Natural killer cell treated with Interleukin-12 subunit alpha and Interleukin-12 subunit beta and Interleukin-15 and Interleukin-18, amount 100 ng/mL, for 72 hours (primary cell): ENCODE measurements around the gene ZACN. TPM values are rescaled to one million over a fixed set of nuclear protein-coding genes. Genes with fewer than 3 reads are reported as not detected.

Experiments used
- ATAC-seq, 2 donors: fragments of 150-1000 bp; cut with Tn5 transposase in 1 of 2; sonication (Bioruptor Pico), chemical (Tn5 transposase) in 1 of 2; 2 replicates each; pipeline ENCODE4 v1.10.0; 2021
- DNase-seq: peaks from one replicate; pipeline ENCODE4 v3.0.0; 2022; ENCODE audit warnings: low spot score
- H3K27ac Mint-ChIP-seq, 2 donors: 1 replicate in 1 of 2; 2 replicates in 1 of 2; pipeline ENCODE4 v1.8.0; 2022; ENCODE audit warnings: mixed read lengths in 2 of 2, mild to moderate bottlenecking in 1 of 2, moderate library complexity in 1 of 2
- H3K27me3 Mint-ChIP-seq, 2 donors: 1 replicate in 1 of 2; 2 replicates in 1 of 2; pipeline ENCODE4 v1.8.0; 2022; ENCODE audit warnings: mixed read lengths in 2 of 2
- H3K36me3 Mint-ChIP-seq: one replicate; pipeline ENCODE4 v1.8.0; 2022; ENCODE audit warnings: mixed read lengths
- H3K4me1 Mint-ChIP-seq, 2 donors: 1 replicate in 1 of 2; 2 replicates in 1 of 2; pipeline ENCODE4 v1.8.0; 2022; ENCODE audit warnings: low read depth in 2 of 2, mixed read lengths in 2 of 2, mild to moderate bottlenecking in 1 of 2
- H3K4me3 Mint-ChIP-seq: one replicate; pipeline ENCODE4 v1.8.0; 2022; ENCODE audit warnings: mixed read lengths
- H3K9me3 Mint-ChIP-seq: 2 replicates; pipeline ENCODE4 v1.8.0; 2022; ENCODE audit warnings: mixed read lengths
- total RNA-seq, 2 donors: library from RNA; stranded (reverse); gene quantifications; one replicate each; pipeline ENCODE4 v1.2.3, GENCODE V29; 2022

The ZACN gene
- total RNA-seq, 2 donors from 2014 or later: 0.52 to 1.4 TPM

DNA sequence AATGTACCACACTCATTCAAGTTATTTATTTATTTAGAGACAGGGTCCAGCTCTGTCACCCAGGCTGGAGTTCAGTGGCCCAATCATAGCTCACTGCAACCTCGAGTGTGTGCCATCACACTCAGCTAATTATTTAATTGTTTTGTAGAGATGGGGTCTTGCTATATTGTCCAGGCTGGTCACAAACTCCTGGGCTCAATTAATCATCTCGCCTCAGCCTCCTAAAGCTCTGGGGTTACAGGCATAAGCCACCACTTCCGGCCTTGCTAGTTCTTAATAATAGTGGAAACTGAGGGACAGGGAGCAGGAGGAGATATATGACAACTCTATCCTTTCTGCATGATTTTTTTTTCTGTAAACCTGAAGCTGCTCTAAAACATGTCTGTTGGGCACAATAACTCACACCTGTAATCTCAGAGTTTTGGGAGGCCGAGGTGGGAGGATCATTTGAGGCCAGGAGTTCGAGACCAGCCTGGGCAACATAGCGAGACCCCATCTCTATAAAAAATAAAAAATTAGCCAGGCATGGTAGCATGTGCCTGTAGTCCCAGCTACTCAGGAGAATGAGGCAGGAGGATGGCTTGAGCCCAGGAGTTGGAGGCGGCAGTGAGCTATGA is 36.3 kb downstream of the ZACN start:
- no peak for ATAC-seq
- Mint-ChIP-seq H3K27me3 (no peaks in the 10 kb centered on the region), H3K9me3 (no peaks in the 10 kb centered on the region), H3K36me3 (no peaks in the 10 kb centered on the region), H3K4me3 (no peak overlapping the region), H3K27ac (no peak overlapping the region), H3K4me1 (no peaks in the 10 kb centered on the region)
- no peak for DNase-seq

- Mint-ChIP-seq H3K27me3 (no peaks in the 10 kb centered on the region), H3K4me3 (no peak overlapping the region), H3K36me3 (no peaks in the 10 kb centered on the region), H3K27ac (peak overlapping the region in 1 of 2 donors; percentile 29), H3K9me3 (no peaks in the 10 kb centered on the region), H3K4me1 (peaks cover 6 to 12% of the 10 kb centered on the region in 2 donors)
- ATAC-seq: no peak
- DNase-seq: no peak
Measured at GRCh38 chr17:76119409-76120371, 40.7 kb downstream of the ZACN start.

DNA sequence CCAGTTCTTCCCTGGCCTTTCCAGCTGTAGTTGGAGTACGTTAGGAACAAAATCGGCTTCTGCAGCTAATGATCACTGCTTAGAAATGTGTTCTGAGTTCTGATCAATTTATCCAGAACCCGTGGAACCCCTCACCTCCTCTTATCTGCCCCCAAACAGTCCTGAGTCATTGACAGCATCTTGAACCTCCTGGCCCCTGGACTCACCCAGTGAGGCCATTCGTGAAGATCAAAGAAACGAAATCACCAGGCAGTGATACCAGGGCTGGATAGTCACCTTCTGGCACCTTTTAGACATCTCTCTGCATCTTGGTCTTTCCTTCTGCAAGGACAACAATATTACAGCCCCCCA is 41.7 kb downstream of the ZACN start:
- H3K27me3 Mint-ChIP-seq: no peaks in the 10 kb centered on the region
- DNase-seq (no peak), ATAC-seq (no peak)
- H3K4me3 Mint-ChIP-seq: no peak overlapping the region
- no peaks in the 10 kb centered on the region for H3K36me3 Mint-ChIP-seq
- H3K4me1 Mint-ChIP-seq: peaks cover 6 to 12% of the 10 kb centered on the region in 2 donors
- H3K9me3 Mint-ChIP-seq: no peaks in the 10 kb centered on the region
- peak overlapping the region in 1 of 2 donors; percentile 76 for H3K27ac Mint-ChIP-seq

DNA sequence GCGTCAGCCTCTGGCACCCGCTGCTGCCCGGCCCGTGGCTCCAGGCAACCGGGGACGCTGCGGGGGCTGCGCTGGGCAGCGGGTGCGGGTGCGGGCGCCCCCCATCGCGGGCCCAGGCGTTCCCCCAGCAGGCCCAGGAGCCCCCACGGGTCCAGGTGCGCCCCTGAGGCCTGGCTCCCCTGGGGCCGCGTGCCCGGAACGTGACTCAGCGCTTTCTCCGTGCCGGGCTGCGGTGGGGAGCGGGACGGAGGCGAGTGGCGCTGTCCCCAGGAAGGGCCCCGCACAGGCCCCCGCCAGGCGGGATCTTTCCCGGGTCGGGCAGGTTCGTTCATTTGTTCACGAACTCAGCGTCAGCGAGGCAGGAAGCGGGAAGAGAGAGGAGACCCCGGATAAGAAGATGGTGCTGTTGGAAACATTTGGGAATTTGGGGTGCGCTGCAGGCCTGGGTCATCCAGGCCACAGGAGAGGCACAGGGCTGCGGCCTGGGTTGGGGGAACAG is 43.0 kb downstream of the ZACN start:
- peak; percentile 36 to 46 for ATAC-seq
- H3K36me3 Mint-ChIP-seq: no peaks in the 10 kb centered on the region

GRCh38 chr17:76122431-76123190 is 43.6 kb downstream of the ZACN start:
- H3K27ac Mint-ChIP-seq: peak overlapping the region; percentile 34 to 65

More for the DNA sequence above, 43.0 kb downstream of the ZACN start:
- Mint-ChIP-seq H3K27ac (peak overlapping the region in 1 of 2 donors; percentile 34), H3K27me3 (no peaks in the 10 kb centered on the region), H3K4me3 (peak overlapping the region; percentile 47), H3K4me1 (peaks cover 6 to 12% of the 10 kb centered on the region in 2 donors), H3K9me3 (no peaks in the 10 kb centered on the region)
- DNase-seq: no peak

DNA sequence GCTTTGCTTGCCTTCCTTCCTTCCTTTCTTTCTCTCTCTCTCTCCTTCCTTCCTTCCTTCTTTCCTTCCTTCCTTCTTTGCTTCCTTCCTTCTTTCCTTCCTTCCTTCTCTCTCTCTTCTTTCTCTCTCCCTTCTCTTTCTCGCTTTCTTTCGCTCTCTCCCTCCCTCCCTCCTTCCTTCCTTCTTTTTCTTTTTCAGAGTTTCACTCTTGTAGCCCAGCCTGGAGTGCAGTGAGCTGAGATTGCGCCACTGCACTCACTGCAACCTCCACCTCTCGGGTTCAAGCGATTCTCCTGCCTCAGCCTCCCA is 44.2 kb downstream of the ZACN start:
- H3K9me3 Mint-ChIP-seq: no peaks in the 10 kb centered on the region
- peaks cover 6 to 14% of the 10 kb centered on the region in 2 donors for H3K4me1 Mint-ChIP-seq
- no peaks in the 10 kb centered on the region for H3K36me3 Mint-ChIP-seq
- no peak for ATAC-seq
- H3K27ac Mint-ChIP-seq: peak overlapping the region; percentile 34 to 65
- H3K4me3 Mint-ChIP-seq: peak overlapping the region; percentile 34
- no peaks in the 10 kb centered on the region for H3K27me3 Mint-ChIP-seq
- no peak for DNase-seq

More at GRCh38 chr17:76122431-76123190, 43.6 kb downstream of the ZACN start:
- Mint-ChIP-seq H3K27me3 (no peaks in the 10 kb centered on the region), H3K4me3 (peak overlapping the region; percentile 47), H3K36me3 (no peaks in the 10 kb centered on the region), H3K4me1 (peaks cover 6 to 14% of the 10 kb centered on the region in 2 donors), H3K9me3 (no peaks in the 10 kb centered on the region)
- ATAC-seq (no peak), DNase-seq (no peak)

- H3K27me3 Mint-ChIP-seq: no peaks in the 10 kb centered on the region
- no peak overlapping the region for H3K4me3 Mint-ChIP-seq
- peaks cover 6 to 14% of the 10 kb centered on the region in 2 donors for H3K4me1 Mint-ChIP-seq
- peak overlapping the region in 1 of 2 donors; percentile 65 for H3K27ac Mint-ChIP-seq
- H3K9me3 Mint-ChIP-seq: no peaks in the 10 kb centered on the region
- ATAC-seq (no peak), DNase-seq (no peak)
- no peaks in the 10 kb centered on the region for H3K36me3 Mint-ChIP-seq
Measured at GRCh38 chr17:76123749-76124581, 45.0 kb downstream of the ZACN start.

- no peaks in the 10 kb centered on the region for H3K9me3 Mint-ChIP-seq
- peaks cover 6 to 14% of the 10 kb centered on the region in 2 donors for H3K4me1 Mint-ChIP-seq
- ATAC-seq (no peak), DNase-seq (no peak)
- H3K36me3 Mint-ChIP-seq: no peaks in the 10 kb centered on the region
- H3K27ac Mint-ChIP-seq: no peak overlapping the region
- H3K4me3 Mint-ChIP-seq: no peak overlapping the region
- no peaks in the 10 kb centered on the region for H3K27me3 Mint-ChIP-seq
Measured at GRCh38 chr17:76124582-76125390, 45.8 kb downstream of the ZACN start.

GRCh38 chr17:76125391-76125675 is 46.4 kb downstream of the ZACN start:
- Mint-ChIP-seq H3K4me1 (peaks cover 6 to 14% of the 10 kb centered on the region in 2 donors), H3K27ac (no peak overlapping the region)
- DNase-seq: no peak

GRCh38 chr17:76125922-76126321 is 46.9 kb downstream of the ZACN start:
- Mint-ChIP-seq H3K4me1 (peaks cover 6 to 14% of the 10 kb centered on the region in 2 donors), H3K27ac (peak overlapping the region in 1 of 2 donors; percentile 50), H3K4me3 (no peak overlapping the region), H3K27me3 (no peaks in the 10 kb centered on the region), H3K36me3 (no peaks in the 10 kb centered on the region), H3K9me3 (no peaks in the 10 kb centered on the region)
- ATAC-seq (no peak), DNase-seq (no peak)

More at GRCh38 chr17:76125391-76125675, 46.4 kb downstream of the ZACN start:
- Mint-ChIP-seq H3K9me3 (no peaks in the 10 kb centered on the region), H3K27me3 (no peaks in the 10 kb centered on the region), H3K4me3 (no peak overlapping the region), H3K36me3 (no peaks in the 10 kb centered on the region)
- ATAC-seq: no peak

- ATAC-seq (no peak), DNase-seq (no peak)
- Mint-ChIP-seq H3K9me3 (no peaks in the 10 kb centered on the region), H3K4me1 (peaks cover 4 to 13% of the 10 kb centered on the region in 2 donors), H3K4me3 (no peak overlapping the region), H3K36me3 (no peaks in the 10 kb centered on the region), H3K27ac (no peak overlapping the region), H3K27me3 (no peaks in the 10 kb centered on the region)
Measured at GRCh38 chr17:76130473-76130872, 51.5 kb downstream of the ZACN start.

GRCh38 chr17:76131051-76131691 is 52.2 kb downstream of the ZACN start:
- no peaks in the 10 kb centered on the region for H3K9me3 Mint-ChIP-seq
- H3K36me3 Mint-ChIP-seq: no peaks in the 10 kb centered on the region
- peaks cover 4 to 13% of the 10 kb centered on the region in 2 donors for H3K4me1 Mint-ChIP-seq
- no peak for DNase-seq
- no peak overlapping the region for H3K4me3 Mint-ChIP-seq
- ATAC-seq: no peak
- no peak overlapping the region for H3K27ac Mint-ChIP-seq
- no peaks in the 10 kb centered on the region for H3K27me3 Mint-ChIP-seq
